ENCODE measurements around the gene ESRP2.

The ESRP2 gene

GRCh38 chr16:68257906-68258800 is 22.2 kb upstream of the ESRP2 start:
- H3K27me3 ChIP-seq (ENCODE audit: control insufficient read depth, insufficient read depth, low read length) = no peaks in the 10 kb centered on the region
- H3K4me1 ChIP-seq (ENCODE audit: control insufficient read depth, insufficient read depth, low read length) = peaks cover 5% of the 10 kb centered on the region
- H3K36me3 ChIP-seq (ENCODE audit: control insufficient read depth, insufficient read depth, low read length) = peaks cover 6% of the 10 kb centered on the region
- no peak overlapping the region for H3K9ac ChIP-seq (ENCODE audit: low read length)
- H3K9me3 ChIP-seq (ENCODE audit: control insufficient read depth, low read length) = no peaks in the 10 kb centered on the region
- no peak overlapping the region for H3K4me3 ChIP-seq (ENCODE audit: low read length)

DNA sequence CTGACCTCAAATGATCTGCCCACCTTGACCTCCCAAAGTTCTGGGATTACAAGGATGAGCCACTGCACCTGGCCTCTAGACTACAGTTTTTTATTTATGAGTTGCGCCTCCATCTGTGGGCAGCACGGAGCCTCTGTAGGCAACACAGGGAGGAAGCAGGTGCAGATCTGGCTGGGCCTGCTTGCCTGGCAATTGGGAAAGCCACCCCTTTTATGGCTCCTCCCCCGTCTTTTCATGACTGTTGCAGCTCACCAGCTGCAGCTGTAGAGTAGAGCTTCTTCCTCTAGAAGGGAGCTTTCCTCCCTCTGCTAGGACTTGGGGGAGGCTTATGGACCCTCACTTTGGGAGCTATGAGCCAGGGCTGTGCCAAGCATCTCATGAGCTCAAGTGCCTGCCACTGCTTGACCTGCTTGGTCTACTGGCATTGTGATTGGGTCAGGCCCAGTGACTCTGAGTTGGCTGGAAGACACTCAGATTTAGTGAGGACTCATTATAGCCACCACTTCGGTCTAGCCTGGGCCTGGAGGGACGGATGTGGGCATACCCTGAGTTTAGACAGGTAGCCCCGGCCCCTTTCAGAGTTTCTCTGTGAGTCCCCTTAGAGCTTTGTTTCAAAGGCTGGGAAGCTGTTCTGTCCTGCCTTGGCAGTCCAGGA is 21.5 kb upstream of the ESRP2 start:
- Histone ChIP-seq H3K9ac (ENCODE audit: low read length) (no peak overlapping the region), H3K4me3 (ENCODE audit: low read length) (no peak overlapping the region), H3K9me3 (ENCODE audit: control insufficient read depth, low read length) (no peaks in the 10 kb centered on the region), H3K4me1 (ENCODE audit: control insufficient read depth, insufficient read depth, low read length) (peaks cover 5% of the 10 kb centered on the region), H3K27me3 (ENCODE audit: control insufficient read depth, insufficient read depth, low read length) (no peaks in the 10 kb centered on the region), H3K36me3 (ENCODE audit: control insufficient read depth, insufficient read depth, low read length) (peaks cover 6% of the 10 kb centered on the region)

- no peaks in the 10 kb centered on the region for H3K9me3 ChIP-seq (ENCODE audit: control insufficient read depth, low read length)
- H3K9ac ChIP-seq (ENCODE audit: low read length) = no peak overlapping the region
- peaks cover 5% of the 10 kb centered on the region for H3K4me1 ChIP-seq (ENCODE audit: control insufficient read depth, insufficient read depth, low read length)
- no peak overlapping the region for H3K4me3 ChIP-seq (ENCODE audit: low read length)
- no peaks in the 10 kb centered on the region for H3K27me3 ChIP-seq (ENCODE audit: control insufficient read depth, insufficient read depth, low read length)
- peaks cover 6% of the 10 kb centered on the region for H3K36me3 ChIP-seq (ENCODE audit: control insufficient read depth, insufficient read depth, low read length)
Measured at GRCh38 chr16:68255712-68256111, 19.8 kb upstream of the ESRP2 start.

DNA sequence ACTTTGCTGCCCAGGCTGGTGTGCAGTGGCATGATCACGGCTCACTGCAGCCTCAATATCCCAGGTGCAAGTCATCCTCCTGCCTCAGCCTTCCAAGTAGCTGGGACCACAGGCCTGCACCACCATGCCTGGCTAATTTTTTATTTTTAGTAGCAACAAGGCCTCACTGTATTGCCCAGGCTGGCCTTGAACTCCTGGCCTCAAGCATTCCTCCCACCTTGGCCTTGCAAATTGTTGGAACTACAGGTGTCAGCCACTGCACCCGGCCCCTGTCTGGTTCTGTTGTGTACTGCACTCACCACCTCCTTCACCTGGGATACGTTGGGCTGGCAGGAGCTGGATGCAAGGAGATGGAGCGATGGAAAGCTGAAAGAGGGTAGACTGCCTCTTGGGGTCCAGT is 17.8 kb upstream of the ESRP2 start:
- peaks cover 6% of the 10 kb centered on the region for H3K36me3 ChIP-seq (ENCODE audit: control insufficient read depth, insufficient read depth, low read length)
- H3K4me1 ChIP-seq (ENCODE audit: control insufficient read depth, insufficient read depth, low read length) = peaks cover 5% of the 10 kb centered on the region
- H3K27me3 ChIP-seq (ENCODE audit: control insufficient read depth, insufficient read depth, low read length) = no peaks in the 10 kb centered on the region
- H3K9ac ChIP-seq (ENCODE audit: low read length) = no peak overlapping the region
- no peak overlapping the region for H3K4me3 ChIP-seq (ENCODE audit: low read length)
- H3K9me3 ChIP-seq (ENCODE audit: control insufficient read depth, low read length) = no peaks in the 10 kb centered on the region

- no peak overlapping the region for H3K9ac ChIP-seq (ENCODE audit: low read length)
- H3K36me3 ChIP-seq (ENCODE audit: control insufficient read depth, insufficient read depth, low read length) = peaks cover 6% of the 10 kb centered on the region
- no peaks in the 10 kb centered on the region for H3K4me1 ChIP-seq (ENCODE audit: control insufficient read depth, insufficient read depth, low read length)
- H3K27me3 ChIP-seq (ENCODE audit: control insufficient read depth, insufficient read depth, low read length) = no peaks in the 10 kb centered on the region
- H3K9me3 ChIP-seq (ENCODE audit: control insufficient read depth, low read length) = no peaks in the 10 kb centered on the region
- H3K4me3 ChIP-seq (ENCODE audit: low read length) = no peak overlapping the region
Measured at GRCh38 chr16:68252383-68252782, 16.5 kb upstream of the ESRP2 start.

- Histone ChIP-seq H3K9me3 (ENCODE audit: control insufficient read depth, low read length) (no peaks in the 10 kb centered on the region), H3K9ac (ENCODE audit: low read length) (no peak overlapping the region), H3K4me3 (ENCODE audit: low read length) (no peak overlapping the region), H3K4me1 (ENCODE audit: control insufficient read depth, insufficient read depth, low read length) (peaks cover 2% of the 10 kb centered on the region), H3K36me3 (ENCODE audit: control insufficient read depth, insufficient read depth, low read length) (peaks cover 6% of the 10 kb centered on the region), H3K27me3 (ENCODE audit: control insufficient read depth, insufficient read depth, low read length) (no peaks in the 10 kb centered on the region)
Measured at GRCh38 chr16:68251832-68252231, 15.9 kb upstream of the ESRP2 start.

GRCh38 chr16:68250951-68251350 is 15.0 kb upstream of the ESRP2 start:
- Histone ChIP-seq H3K9me3 (ENCODE audit: control insufficient read depth, low read length) (no peaks in the 10 kb centered on the region), H3K27me3 (ENCODE audit: control insufficient read depth, insufficient read depth, low read length) (no peaks in the 10 kb centered on the region), H3K9ac (ENCODE audit: low read length) (no peak overlapping the region), H3K4me3 (ENCODE audit: low read length) (no peak overlapping the region), H3K36me3 (ENCODE audit: control insufficient read depth, insufficient read depth, low read length) (peaks cover 4% of the 10 kb centered on the region), H3K4me1 (ENCODE audit: control insufficient read depth, insufficient read depth, low read length) (peaks cover 11% of the 10 kb centered on the region)

- H3K36me3 ChIP-seq (ENCODE audit: control insufficient read depth, insufficient read depth, low read length) = no peaks in the 10 kb centered on the region
Measured at GRCh38 chr16:68249371-68249770, 13.4 kb upstream of the ESRP2 start.

DNA sequence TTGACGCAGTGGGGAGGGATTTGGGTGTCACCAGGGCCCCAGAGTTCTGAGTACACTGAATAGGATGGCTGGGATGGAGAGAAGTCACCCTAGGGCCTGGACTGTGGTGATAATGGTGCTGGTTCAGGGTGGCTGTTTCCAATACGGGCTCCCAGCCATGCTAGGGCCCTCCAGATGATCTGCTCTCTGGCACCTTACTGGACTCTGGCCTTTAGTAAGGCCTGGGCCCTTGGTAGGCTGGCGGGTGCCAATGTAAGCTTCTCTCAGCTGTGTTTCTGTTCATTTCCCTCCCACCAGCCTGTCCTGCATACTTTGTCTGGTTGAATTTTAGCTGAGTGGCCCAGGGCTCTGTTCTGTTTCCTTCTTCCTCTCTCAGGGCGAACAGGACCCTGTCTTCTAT is 12.0 kb upstream of the ESRP2 start:
- no peaks in the 10 kb centered on the region for H3K36me3 ChIP-seq (ENCODE audit: control insufficient read depth, insufficient read depth, low read length)
- H3K27me3 ChIP-seq (ENCODE audit: control insufficient read depth, insufficient read depth, low read length) = no peaks in the 10 kb centered on the region
- H3K9ac ChIP-seq (ENCODE audit: low read length) = no peak overlapping the region
- no peak overlapping the region for H3K4me3 ChIP-seq (ENCODE audit: low read length)
- H3K4me1 ChIP-seq (ENCODE audit: control insufficient read depth, insufficient read depth, low read length) = peaks cover 22% of the 10 kb centered on the region
- H3K9me3 ChIP-seq (ENCODE audit: control insufficient read depth, low read length) = no peaks in the 10 kb centered on the region

More at GRCh38 chr16:68249371-68249770, 13.4 kb upstream of the ESRP2 start:
- Histone ChIP-seq H3K4me1 (ENCODE audit: control insufficient read depth, insufficient read depth, low read length) (peaks cover 17% of the 10 kb centered on the region), H3K9ac (ENCODE audit: low read length) (no peak overlapping the region), H3K4me3 (ENCODE audit: low read length) (no peak overlapping the region), H3K9me3 (ENCODE audit: control insufficient read depth, low read length) (no peaks in the 10 kb centered on the region), H3K27me3 (ENCODE audit: control insufficient read depth, insufficient read depth, low read length) (no peaks in the 10 kb centered on the region)

- peaks cover 22% of the 10 kb centered on the region for H3K4me1 ChIP-seq (ENCODE audit: control insufficient read depth, insufficient read depth, low read length)
- H3K36me3 ChIP-seq (ENCODE audit: control insufficient read depth, insufficient read depth, low read length) = no peaks in the 10 kb centered on the region
- H3K4me3 ChIP-seq (ENCODE audit: low read length) = no peak overlapping the region
- H3K9ac ChIP-seq (ENCODE audit: low read length) = no peak overlapping the region
- H3K9me3 ChIP-seq (ENCODE audit: control insufficient read depth, low read length) = no peaks in the 10 kb centered on the region
- no peaks in the 10 kb centered on the region for H3K27me3 ChIP-seq (ENCODE audit: control insufficient read depth, insufficient read depth, low read length)
Measured at GRCh38 chr16:68247400-68247799, 11.5 kb upstream of the ESRP2 start.

- Histone ChIP-seq H3K9me3 (ENCODE audit: control insufficient read depth, low read length) (no peaks in the 10 kb centered on the region), H3K27me3 (ENCODE audit: control insufficient read depth, insufficient read depth, low read length) (no peaks in the 10 kb centered on the region), H3K4me3 (ENCODE audit: low read length) (no peak overlapping the region), H3K4me1 (ENCODE audit: control insufficient read depth, insufficient read depth, low read length) (peaks cover 22% of the 10 kb centered on the region), H3K36me3 (ENCODE audit: control insufficient read depth, insufficient read depth, low read length) (no peaks in the 10 kb centered on the region), H3K9ac (ENCODE audit: low read length) (no peak overlapping the region)
Measured at GRCh38 chr16:68246666-68247065, 10.7 kb upstream of the ESRP2 start.

DNA sequence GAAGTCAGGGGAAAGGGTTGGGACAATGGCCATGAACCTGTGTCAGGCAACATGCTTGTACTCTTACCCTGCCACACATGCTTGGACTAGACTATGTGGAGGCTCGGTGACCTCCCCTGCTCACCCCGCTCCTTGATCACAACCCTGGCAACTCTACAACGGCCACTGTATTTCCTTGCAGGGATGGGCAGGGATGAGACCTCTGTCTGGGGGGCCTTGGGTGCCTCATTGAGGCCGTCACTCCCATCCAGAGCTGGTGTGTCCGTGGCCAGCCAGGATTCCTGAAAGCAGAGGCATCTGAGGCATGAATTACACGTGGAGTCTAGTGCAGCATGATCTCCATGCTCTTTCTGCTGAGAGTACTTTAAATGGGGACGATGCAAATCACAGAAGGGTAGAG is 10.2 kb upstream of the ESRP2 start:
- no peaks in the 10 kb centered on the region for H3K36me3 ChIP-seq (ENCODE audit: control insufficient read depth, insufficient read depth, low read length)
- no peak overlapping the region for H3K4me3 ChIP-seq (ENCODE audit: low read length)
- no peaks in the 10 kb centered on the region for H3K27me3 ChIP-seq (ENCODE audit: control insufficient read depth, insufficient read depth, low read length)
- peaks cover 22% of the 10 kb centered on the region for H3K4me1 ChIP-seq (ENCODE audit: control insufficient read depth, insufficient read depth, low read length)
- H3K9ac ChIP-seq (ENCODE audit: low read length) = no peak overlapping the region
- no peaks in the 10 kb centered on the region for H3K9me3 ChIP-seq (ENCODE audit: control insufficient read depth, low read length)

Measured in mucosa of stomach (tissue), 1 donor.